Lower leg skin (tissue), 4 donors: Measurements from ENCODE around the gene C19orf44. TPM values are rescaled to one million over a fixed set of nuclear protein-coding genes. Genes with fewer than 3 reads are reported as not detected.
"Not testable (repeated sequence)": the region's sequence is repeated elsewhere in the genome, so short reads cannot be mapped to it uniquely, and the experiment has no call there.

Source experiments
- DNase-seq, 2 donors: peaks; one replicate each; pipeline ENCODE4 v3.0.0-alpha.2; 2019; ENCODE audit warnings: low spot score in 2 of 2
- H3K4me3 ChIP-seq: fragments of 200-600 bp; sonication (generic); 2 replicates; pipeline ENCODE4 v1.5.1; 2017; ENCODE audit warnings: mild to moderate bottlenecking, low read depth; ENCODE audit not compliant: poor library complexity, severe bottlenecking
- CTCF ChIP-seq, 3 donors: fragments of 450-650 bp; IDR thresholded peaks; one replicate each; pipeline ENCODE4 v1.5.1; 2016; ENCODE audit warnings: antibody characterized with exemption in 3 of 3, mild to moderate bottlenecking in 3 of 3, moderate library complexity in 2 of 3
- POLR2A ChIP-seq, 2 donors: fragments of 450-650 bp; IDR thresholded peaks; one replicate each; pipeline ENCODE4 v1.6.1; 2016 to 2017; ENCODE audit warnings: antibody characterized with exemption in 2 of 2, mild to moderate bottlenecking in 1 of 2, moderate library complexity in 1 of 2
- WGBS, 2 donors: methylation state at CpG; one replicate each; pipeline ENCODE4 v1.1.5; 2018; 5-methylcytosine and 5-hydroxymethylcytosine counted together
- intact Hi-C: fragments of 100-400 bp; cut with DNase I; formaldehyde crosslinking; loops from one replicate; pipeline ENCODE4 v1.15.0; 2023; ENCODE audit warnings: low total_unique reads
- total RNA-seq, 4 donors: library from RNA; depleted of rRNA; stranded (reverse); fragments of >200 nt; gene quantifications; one replicate each; pipeline ENCODE4 v1.1.0, GENCODE V29; 2016

C19orf44 gene
- total RNA-seq, 4 donors from 2014 or later, result 3.7 to 5.0 (median 4.8) TPM

GRCh38 chr19:16496613-16496983, 404 bp downstream of the C19orf44 start:
- intact Hi-C loops, result no loop called here
- peak; percentile 39 to 89 for DNase-seq
- 14 to 20% methylated on average over 16 of the region's 16 CpGs for WGBS, 2 donors
- no peak for TF ChIP-seq POLR2A (IDR thresholded peaks at IDR 0.05)
- no peak for TF ChIP-seq CTCF (IDR thresholded peaks at IDR 0.05)
- H3K4me3 ChIP-seq, result peak overlapping the region; percentile 61

- no peak for DNase-seq
- TF ChIP-seq POLR2A (IDR thresholded peaks at IDR 0.05), result no peak
- TF ChIP-seq CTCF (IDR thresholded peaks at IDR 0.05), result no peak
- WGBS, 2 donors, result 75 to 81% methylated on average over 12 of the region's 12 CpGs
- intact Hi-C loops, result no loop called here
- no peak overlapping the region for H3K4me3 ChIP-seq
Measured at GRCh38 chr19:16497042-16497441, 848 bp downstream of the C19orf44 start.

GRCh38 chr19:16497837-16498236, 1.6 kb downstream of the C19orf44 start:
- intact Hi-C loops, result no loop called here
- no peak for TF ChIP-seq CTCF (IDR thresholded peaks at IDR 0.05)
- no peak for TF ChIP-seq POLR2A (IDR thresholded peaks at IDR 0.05)
- WGBS, 2 donors, result 91 to 93% methylated on average over 6 of the region's 6 CpGs
- H3K4me3 ChIP-seq, result no peak overlapping the region
- DNase-seq, result no peak

- no peak for DNase-seq
- TF ChIP-seq POLR2A (IDR thresholded peaks at IDR 0.05) (no peak), CTCF (IDR thresholded peaks at IDR 0.05) (no peak)
- 80 to 91% methylated on average over 3 of the region's 3 CpGs for WGBS, 2 donors
- intact Hi-C loops, result no loop called here
- H3K4me3 ChIP-seq, result no peak overlapping the region
Measured at GRCh38 chr19:16504271-16504670, 8.1 kb downstream of the C19orf44 start.

- DNase-seq, H3K4me3 ChIP-seq, intact Hi-C loops: not testable (repeated sequence)
- WGBS, 2 donors, result 89 to 95% methylated on average over 11 of the region's 11 CpGs
Measured at GRCh38 chr19:16506161-16506560, 10.0 kb downstream of the C19orf44 start.

- H3K4me3 ChIP-seq, result no peak overlapping the region
- no peak for DNase-seq
- WGBS, 2 donors, result 85 to 88% methylated on average over 6 of the region's 6 CpGs
- TF ChIP-seq CTCF (IDR thresholded peaks at IDR 0.05), result no peak
- no peak for TF ChIP-seq POLR2A (IDR thresholded peaks at IDR 0.05)
- intact Hi-C loops, result no loop called here
Measured at GRCh38 chr19:16506961-16507360, 10.8 kb downstream of the C19orf44 start.
